Thyroid gland (tissue), 4 donors: ENCODE results near the gene DLG2.

Source experiments
- CTCF ChIP-seq, 6 experiments: fragments of 200-600 bp in 3 of 6; fragments of 450-650 bp in 3 of 6; sonication (generic) in 3 of 6; IDR thresholded peaks; one replicate each; pipeline ENCODE4 v1.5.1; 2016 to 2019; ENCODE audit warnings: antibody characterized with exemption in 6 of 6, mild to moderate bottlenecking in 2 of 6, inconsistent platforms in 1 of 6, moderate library complexity in 1 of 6
- POLR2A ChIP-seq, 2 donors: fragments of 450-650 bp; IDR thresholded peaks; one replicate each; pipeline ENCODE4 v1.6.1; 2017; ENCODE audit warnings: antibody characterized with exemption in 2 of 2, mild to moderate bottlenecking in 2 of 2, moderate library complexity in 1 of 2

GRCh38 chr11:84857746-84858145, 769.4 kb downstream of the DLG2 start:
- no peak for TF ChIP-seq CTCF (IDR thresholded peaks at IDR 0.05)
- no peak for TF ChIP-seq POLR2A (IDR thresholded peaks at IDR 0.05)
